Activated CD8-positive, alpha-beta memory T cell treated with anti-CD3 and anti-CD28 coated beads for 4 hours (primary cell): ENCODE data around the gene FBXO47.
"Not testable (repeated sequence)": the region's sequence is repeated elsewhere in the genome, so short reads cannot be mapped to it uniquely, and the experiment has no call there.

ENCODE experiments used
- DNase-seq, 2 donors: peaks; one replicate each; pipeline ENCODE4 v3.0.0-alpha.2; 2020; ENCODE audit warnings: low read depth in 2 of 2

Gene FBXO47

GRCh38 chr17:38922538-38923297 is 44.5 kb downstream of the FBXO47 start:
- DNase-seq: no peak

DNA sequence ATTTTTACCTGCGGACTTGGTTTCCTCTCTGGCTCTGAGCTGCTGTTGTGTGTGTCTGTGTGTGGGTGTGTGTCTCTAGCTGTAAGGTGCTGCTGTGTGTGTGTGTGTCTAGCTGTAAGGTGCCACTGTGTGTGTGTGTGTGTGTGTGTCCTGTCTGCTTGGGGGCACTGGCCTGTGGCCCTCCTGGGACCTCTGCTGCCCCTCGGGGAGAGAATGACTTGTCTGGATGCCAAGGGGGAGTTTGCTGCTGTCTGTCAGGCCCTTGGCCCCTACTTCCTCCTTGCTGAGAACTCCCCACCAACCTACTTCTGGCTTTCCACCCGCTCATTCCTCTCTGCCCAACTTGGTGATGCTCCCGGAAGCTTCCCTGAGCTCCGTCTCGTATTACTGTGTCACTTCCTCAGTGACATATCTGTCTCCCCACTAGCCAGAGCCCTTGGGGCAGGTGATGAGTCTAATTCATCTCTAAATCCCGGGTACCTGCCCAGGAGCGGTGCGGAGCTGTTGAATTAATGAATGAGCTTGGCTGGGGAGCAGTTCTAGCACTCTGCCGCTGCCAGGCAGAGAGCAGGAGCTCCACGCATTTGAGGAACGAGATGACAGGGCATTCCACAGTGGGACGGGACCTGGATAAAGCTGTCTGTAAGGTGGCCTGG is 45.3 kb downstream of the FBXO47 start:
- DNase-seq: no peak

DNA sequence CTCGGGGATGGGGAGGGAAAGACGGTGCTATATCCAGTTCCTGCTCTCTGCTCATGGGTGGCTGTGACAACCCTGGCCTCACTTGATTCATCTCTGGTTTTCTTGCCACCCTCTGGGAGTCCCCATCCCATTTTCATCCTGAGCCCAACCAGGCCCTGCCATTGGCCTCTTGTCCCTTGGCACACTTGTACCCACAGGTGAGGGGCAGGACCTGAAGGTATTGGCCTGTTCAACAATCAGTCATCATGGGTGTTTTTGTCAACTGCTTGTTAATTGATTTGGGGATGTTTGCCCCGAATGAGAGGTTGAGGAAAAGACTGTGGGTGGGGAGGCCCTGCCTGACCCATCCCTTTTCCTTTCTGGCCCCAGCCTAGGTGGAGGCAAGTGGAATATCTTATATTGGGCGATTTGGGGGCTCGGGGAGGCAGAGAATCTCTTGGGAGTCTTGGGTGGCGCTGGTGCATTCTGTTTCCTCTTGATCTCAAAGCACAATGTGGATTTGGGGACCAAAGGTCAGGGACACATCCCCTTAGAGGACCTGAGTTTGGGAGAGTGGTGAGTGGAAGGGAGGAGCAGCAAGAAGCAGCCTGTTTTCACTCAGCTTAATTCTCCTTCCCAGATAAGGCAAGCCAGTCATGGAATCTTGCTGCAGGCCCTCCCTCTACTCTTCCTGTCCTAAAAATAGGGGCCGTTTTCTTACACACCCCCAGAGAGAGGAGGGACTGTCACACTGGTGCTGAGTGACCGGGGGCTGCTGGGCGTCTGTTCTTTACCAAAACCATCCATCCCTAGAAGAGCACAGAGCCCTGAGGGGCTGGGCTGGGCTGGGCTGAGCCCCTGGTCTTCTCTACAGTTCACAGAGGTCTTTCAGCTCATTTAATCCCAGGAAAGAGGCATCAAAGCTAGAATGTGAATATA is 46.6 kb downstream of the FBXO47 start:
- no peak for DNase-seq

DNA sequence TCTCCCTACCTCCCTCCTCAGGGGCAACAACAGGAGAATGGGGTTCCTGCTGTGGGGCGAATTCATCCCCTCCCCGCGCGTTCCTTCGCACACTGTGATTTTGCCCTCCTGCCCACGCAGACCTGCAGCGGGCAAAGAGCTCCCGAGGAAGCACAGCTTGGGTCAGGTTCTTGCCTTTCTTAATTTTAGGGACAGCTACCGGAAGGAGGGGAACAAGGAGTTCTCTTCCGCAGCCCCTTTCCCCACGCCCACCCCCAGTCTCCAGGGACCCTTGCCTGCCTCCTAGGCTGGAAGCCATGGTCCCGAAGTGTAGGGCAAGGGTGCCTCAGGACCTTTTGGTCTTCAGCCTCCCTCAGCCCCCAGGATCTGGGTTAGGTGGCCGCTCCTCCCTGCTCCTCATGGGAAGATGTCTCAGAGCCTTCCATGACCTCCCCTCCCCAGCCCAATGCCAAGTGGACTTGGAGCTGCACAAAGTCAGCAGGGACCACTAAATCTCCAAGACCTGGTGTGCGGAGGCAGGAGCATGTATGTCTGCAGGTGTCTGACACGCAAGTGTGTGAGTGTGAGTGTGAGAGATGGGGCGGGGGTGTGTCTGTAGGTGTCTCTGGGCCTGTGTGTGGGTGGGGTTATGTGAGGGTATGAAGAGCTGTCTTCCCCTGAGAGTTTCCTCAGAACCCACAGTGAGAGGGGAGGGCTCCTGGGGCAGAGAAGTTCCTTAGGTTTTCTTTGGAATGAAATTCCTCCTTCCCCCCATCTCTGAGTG is 47.7 kb downstream of the FBXO47 start:
- DNase-seq: no peak

DNA sequence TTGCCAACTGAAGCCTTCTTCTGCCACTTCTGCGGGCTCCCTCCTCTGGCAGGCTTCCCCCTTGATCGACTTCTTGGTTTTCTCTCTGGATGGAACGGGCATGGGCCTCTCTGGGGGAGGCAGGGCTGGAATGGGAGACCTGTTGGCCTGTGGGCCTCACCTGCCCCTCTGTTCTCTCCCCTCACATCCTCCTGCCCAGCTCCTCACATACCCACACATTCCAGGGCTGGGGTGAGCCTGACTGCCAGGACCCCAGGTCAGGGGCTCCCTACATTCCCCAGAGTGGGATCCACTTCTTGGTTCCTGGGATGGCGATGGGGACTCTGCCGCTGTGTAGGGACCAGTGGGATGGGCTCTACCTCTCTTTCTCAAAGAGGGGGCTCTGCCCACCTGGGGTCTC is 48.3 kb downstream of the FBXO47 start:
- no peak for DNase-seq

- DNase-seq: no peak
Measured at GRCh38 chr17:38918129-38918913, 48.9 kb downstream of the FBXO47 start.

GRCh38 chr17:38917259-38917658 is 49.9 kb downstream of the FBXO47 start:
- no peak for DNase-seq

- no peak for DNase-seq
Measured at GRCh38 chr17:38916771-38917170, 50.4 kb downstream of the FBXO47 start.

DNA sequence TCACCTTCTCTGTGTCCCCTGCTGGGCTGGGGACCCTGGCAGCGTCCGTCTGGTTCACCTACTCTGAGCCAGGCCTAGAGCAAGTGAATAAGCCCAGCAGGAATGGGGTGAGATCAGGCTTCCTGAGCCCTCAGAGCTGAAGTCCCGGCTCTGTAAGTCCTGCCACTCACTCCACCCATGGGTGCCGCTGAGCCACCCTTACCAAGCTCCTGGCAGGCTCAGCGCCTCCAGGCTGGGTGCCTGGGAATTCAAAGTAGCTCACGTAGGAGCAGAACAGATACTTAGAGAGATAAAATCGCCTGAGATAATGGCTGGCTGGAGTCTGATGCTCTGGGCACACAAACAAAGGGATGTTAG is 51.6 kb downstream of the FBXO47 start:
- no peak for DNase-seq

DNA sequence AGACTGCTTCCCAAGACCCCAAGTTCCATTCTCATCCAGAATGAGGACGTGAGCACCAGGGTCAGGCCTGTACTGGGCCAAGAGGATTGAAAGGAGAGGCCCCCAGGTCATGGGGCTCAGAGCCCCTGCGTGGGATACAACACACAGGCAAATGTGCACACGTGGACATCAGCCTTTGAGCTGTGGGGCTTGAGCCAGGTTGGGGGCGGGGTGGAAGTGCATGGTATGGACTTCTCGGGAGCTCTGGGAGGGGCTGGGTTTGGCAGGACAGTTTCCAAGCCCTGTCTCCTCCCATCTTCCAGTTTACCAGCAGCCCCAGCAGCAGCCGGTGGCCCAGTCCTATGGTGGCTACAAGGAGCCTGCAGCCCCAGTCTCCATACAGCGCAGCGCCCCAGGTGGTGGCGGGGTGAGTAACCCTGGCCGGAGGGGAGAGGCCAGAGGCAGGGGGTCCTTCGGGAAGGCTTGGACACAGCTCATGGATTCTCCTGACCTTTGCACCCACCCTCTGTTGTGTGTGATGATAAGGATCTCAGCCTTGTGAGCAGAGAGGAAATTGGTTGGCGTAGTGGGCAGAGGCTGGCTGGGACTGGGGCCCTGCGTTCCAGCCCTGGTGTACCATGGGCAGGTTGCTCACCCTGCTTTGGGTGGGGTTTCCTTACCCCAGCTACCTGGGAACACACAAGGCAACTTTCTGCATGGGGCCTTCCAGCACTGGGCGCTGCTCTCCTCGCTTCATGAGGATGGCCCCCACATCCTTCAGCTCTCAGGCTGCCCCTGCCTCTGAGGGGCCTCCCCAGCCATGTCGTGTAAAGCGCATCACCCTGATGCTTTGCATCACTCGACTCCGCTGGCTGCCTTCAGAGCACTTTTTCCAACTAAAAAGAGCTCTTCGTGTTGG is 52.2 kb downstream of the FBXO47 start:
- DNase-seq: no peak

GRCh38 chr17:38912221-38912813 is 54.9 kb downstream of the FBXO47 start:
- DNase-seq: no peak

- DNase-seq: not testable (repeated sequence)
Measured at GRCh38 chr17:38911731-38912081, 55.5 kb downstream of the FBXO47 start.

GRCh38 chr17:38911081-38911730 is 56.0 kb downstream of the FBXO47 start:
- no peak for DNase-seq

DNA sequence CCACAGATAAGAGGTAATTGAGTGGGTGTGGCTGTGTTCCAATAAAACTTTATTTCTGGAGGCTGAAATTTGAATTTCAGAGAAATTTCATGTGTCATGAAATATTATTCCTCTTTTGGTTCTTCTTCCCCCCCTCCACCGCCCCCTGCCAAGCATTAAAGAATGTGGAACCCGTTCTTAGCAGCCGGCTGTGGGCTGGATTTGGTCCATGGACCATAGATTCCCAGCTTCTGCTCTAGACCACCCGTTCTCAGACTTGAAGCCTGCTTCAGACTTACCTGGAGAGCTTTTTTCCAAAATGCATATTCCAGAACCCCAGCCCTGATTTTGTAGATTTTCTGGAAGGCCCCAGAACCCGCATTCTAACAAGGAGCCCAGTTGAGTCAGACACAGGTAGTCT is 56.9 kb downstream of the FBXO47 start:
- no peak for DNase-seq

GRCh38 chr17:38908676-38909181 is 58.5 kb downstream of the FBXO47 start:
- DNase-seq: no peak

- no peak for DNase-seq
Measured at GRCh38 chr17:38907930-38908675, 59.1 kb downstream of the FBXO47 start.

DNA sequence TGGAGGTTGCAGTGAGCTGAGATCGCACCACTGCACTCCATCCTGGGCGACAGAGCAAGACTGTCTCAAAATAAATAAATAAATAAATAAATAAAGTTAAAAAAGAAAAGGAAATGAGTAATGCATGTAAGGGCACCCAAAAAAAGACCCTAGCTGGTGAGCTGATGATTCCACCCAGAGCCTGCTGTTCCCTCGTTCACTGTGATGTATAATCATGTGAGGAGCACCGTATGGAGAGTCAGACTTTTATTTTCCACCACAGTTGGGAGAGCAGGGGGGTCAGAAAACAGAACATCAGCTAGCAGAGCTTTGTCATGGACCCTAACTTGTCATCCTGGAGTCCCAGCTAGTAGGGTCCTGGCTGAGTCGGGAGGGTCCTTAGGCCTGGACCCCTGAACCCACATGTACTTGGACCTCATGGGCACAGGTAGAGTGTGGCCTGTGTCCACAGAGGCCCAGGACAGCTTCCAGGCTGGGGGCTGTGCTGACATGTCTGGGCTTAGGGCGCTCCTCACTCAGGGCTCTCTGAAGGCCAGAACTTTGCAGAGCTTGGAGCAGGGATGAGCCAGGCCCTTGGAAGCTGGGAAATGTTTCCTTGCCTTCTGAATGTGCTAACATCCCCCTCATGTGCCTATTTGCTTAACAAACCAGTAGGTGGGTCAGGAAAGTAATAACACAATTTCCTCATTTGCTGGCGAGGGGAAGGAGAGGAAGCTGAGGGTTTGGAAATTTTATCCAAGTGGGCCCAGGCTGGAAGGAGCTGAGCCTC is 60.6 kb downstream of the FBXO47 start:
- DNase-seq: no peak
